Pancreas (tissue), 10 donors: Measurements from ENCODE around the gene HNRNPH1. TPM values are rescaled to one million over a fixed set of nuclear protein-coding genes. Genes with fewer than 3 reads are reported as not detected.
"Not testable (repeated sequence)": the region's sequence is repeated elsewhere in the genome, so short reads cannot be mapped to it uniquely, and the experiment has no call there.

Source experiments
- ATAC-seq, 4 donors: fragments of 200-7000 bp; cut with Tn5 transposase; one replicate each; pipeline versions ENCODE4 v1.8.0 to v1.9.1; 2020; ENCODE audit warnings: mild to moderate bottlenecking in 4 of 4, moderate library complexity in 4 of 4
- DNase-seq, 6 donors: peaks; one replicate each; pipeline ENCODE4 v3.0.0-alpha.2; 2020
- FAIRE-seq: peaks from 2 replicates; lab custom pipeline; 2012; peaks lifted over from hg19 to GRCh38; lab: Jason Lieb, UNC
- H3K27ac ChIP-seq, 4 donors: fragments of 200-600 bp; sonication (generic); 1 replicate in 3 of 4; 2 replicates in 1 of 4; pipeline versions ENCODE4 v1.5.0 to v1.8.0; 2020
- H3K27me3 ChIP-seq, 4 donors: fragments of 200-600 bp; one replicate each; pipeline ENCODE4 v1.8.0; 2021
- H3K36me3 ChIP-seq, 3 donors: fragments of 200-600 bp; sonication (generic) in 1 of 3; one replicate each; pipeline versions ENCODE4 v1.5.0 to v1.8.0; 2020 to 2021
- H3K4me1 ChIP-seq, 3 donors: fragments of 200-600 bp; one replicate each; pipeline ENCODE4 v1.8.0; 2021
- H3K4me3 ChIP-seq, 4 donors: fragments of 200-600 bp; sonication (generic) in 2 of 4; one replicate each; pipeline versions ENCODE4 v1.5.0 to v1.8.0; 2020 to 2021
- H3K9me3 ChIP-seq, 4 donors: fragments of 200-600 bp; one replicate each; pipeline ENCODE4 v1.8.0; 2021
- WGBS, 2 donors: extraction: QIAGEN DNeasy Blood & Tissue Kit; methylation state at CpG; one replicate each; pipeline ENCODE4 v1.1.7; 2013; 5-methylcytosine and 5-hydroxymethylcytosine counted together
- intact Hi-C, 3 donors: fragments of 100-400 bp; cut with DNase I; formaldehyde crosslinking; loops; one replicate each; pipeline versions ENCODE4 v1.11.1 to v1.14.2; 2022
- polyA plus RNA-seq, 2 donors: library from polyadenylated mRNA; stranded (reverse); fragments of 200-250 nt; gene quantifications; one replicate each; pipeline ENCODE4 v1.2.3, GENCODE V29; 2013
- total RNA-seq, 6 donors: library from RNA; stranded (reverse); fragmentation: NEBNext Ultra II Directional in 4 of 6; extraction: Animal tissue kit (Norgen Biotek cat#: 25700) in 4 of 6; gene quantifications; one replicate each; pipeline versions ENCODE4 v1.2.1 to v1.2.4, GENCODE V29; 2021 to 2023
- TF ChIP-seq, protein P1 (sequence below), 4 donors: fragments of 200-600 bp; sonication (generic) in 3 of 4; IDR thresholded peaks; one replicate each; pipeline versions ENCODE4 v1.5.0 to v1.8.0; 2021; ENCODE audit warnings: antibody characterized with exemption in 4 of 4
- donor health status: healthy with polysubstance abuse.
- donor health status: DM: no; HTN: no; CAD: no; lungs with moderate emphysema.
- donor health status: DM: no; HTN: no; CAD: no.
- donor health status: control.
- donor health status: control.
- donor health status: Bipolar disorder and iron deficiency.
- donor health status: DM: yes; HTN: yes; CAD: no.
- donor health status: DM: no; HTN: no; CAD: no.
- donor health status: DM: no; HTN: no; CAD: no.
- donor health status: DM: yes; HTN: yes; CAD: no.

HNRNPH1 gene, protein sequence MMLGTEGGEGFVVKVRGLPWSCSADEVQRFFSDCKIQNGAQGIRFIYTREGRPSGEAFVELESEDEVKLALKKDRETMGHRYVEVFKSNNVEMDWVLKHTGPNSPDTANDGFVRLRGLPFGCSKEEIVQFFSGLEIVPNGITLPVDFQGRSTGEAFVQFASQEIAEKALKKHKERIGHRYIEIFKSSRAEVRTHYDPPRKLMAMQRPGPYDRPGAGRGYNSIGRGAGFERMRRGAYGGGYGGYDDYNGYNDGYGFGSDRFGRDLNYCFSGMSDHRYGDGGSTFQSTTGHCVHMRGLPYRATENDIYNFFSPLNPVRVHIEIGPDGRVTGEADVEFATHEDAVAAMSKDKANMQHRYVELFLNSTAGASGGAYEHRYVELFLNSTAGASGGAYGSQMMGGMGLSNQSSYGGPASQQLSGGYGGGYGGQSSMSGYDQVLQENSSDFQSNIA
- total RNA-seq (100 to 1,000 TPM; 210 to 384 (median 269) TPM), polyA plus RNA-seq (100 to 1,000 TPM; 341 to 395 TPM)

DNA sequence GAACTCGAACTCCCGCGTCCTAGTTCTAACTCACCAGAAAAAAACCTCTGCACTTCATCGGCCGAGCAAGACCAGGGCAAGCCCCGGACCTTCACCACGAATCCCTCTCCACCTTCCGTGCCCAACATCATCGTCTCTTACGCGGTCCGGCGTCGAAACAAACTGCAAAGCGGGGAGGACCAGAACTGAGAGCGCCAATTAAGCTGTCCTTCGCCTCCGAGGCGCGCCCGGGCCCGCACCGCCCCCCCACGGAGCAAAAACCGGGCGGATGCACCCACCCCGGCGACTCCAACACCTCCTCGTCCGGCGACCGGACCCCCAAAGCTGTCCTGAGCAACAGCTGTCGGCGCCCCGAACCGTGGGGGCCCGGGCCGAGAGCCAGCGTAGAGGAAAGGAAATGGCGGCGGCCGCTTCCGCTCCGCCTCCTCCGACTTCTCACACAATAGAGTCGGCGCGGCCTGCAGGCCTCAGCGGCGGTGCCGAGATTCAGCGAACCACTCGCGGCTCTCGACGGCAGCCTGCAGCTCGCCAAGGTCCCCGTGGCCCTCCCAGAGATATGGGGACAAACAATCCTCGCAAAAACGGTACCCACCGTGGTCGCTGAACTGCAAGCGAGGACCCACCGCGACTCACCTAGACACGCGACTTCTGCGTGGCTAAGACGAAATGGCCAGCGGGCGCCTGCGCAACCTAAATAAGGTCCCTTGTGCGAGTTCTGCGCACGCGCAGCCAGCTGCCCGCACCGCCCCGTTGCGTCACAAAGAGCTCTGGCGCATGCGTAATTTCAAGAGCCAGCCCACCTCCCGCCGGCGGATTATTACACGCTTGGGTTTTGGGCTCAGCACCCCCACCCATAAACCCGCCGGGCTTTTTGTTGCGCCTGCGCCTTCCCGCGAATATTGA is at the start of gene HNRNPH1:
Gene HNRNPH1, minus strand, starts transcription at position 669 of the 903 bp plus-strand sequence. Its CDS starts 538 bp downstream, at position 131.
- ATAC-seq (peak; percentile 85 to 91 (median 86)), DNase-seq (peak; percentile 98 to 100 (median 99)), FAIRE-seq (peak; percentile 26)
- peak within 1 kb of the TSS; percentile 88 to 100 (median 98) for H3K4me3 ChIP-seq
- peaks cover 24 to 36% (median 30%) of the 10 kb centered on the region in 3 donors for H3K4me1 ChIP-seq
- no peaks in the 10 kb centered on the region for H3K9me3 ChIP-seq
- peak within 1 kb of the TSS; percentile 99 to 100 (median 100) for H3K27ac ChIP-seq
- TF ChIP-seq, protein P1, sequence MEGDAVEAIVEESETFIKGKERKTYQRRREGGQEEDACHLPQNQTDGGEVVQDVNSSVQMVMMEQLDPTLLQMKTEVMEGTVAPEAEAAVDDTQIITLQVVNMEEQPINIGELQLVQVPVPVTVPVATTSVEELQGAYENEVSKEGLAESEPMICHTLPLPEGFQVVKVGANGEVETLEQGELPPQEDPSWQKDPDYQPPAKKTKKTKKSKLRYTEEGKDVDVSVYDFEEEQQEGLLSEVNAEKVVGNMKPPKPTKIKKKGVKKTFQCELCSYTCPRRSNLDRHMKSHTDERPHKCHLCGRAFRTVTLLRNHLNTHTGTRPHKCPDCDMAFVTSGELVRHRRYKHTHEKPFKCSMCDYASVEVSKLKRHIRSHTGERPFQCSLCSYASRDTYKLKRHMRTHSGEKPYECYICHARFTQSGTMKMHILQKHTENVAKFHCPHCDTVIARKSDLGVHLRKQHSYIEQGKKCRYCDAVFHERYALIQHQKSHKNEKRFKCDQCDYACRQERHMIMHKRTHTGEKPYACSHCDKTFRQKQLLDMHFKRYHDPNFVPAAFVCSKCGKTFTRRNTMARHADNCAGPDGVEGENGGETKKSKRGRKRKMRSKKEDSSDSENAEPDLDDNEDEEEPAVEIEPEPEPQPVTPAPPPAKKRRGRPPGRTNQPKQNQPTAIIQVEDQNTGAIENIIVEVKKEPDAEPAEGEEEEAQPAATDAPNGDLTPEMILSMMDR (IDR thresholded peaks at IDR 0.05) = no peak
- intact Hi-C loops = no loop called here
- WGBS, 2 donors = 0% methylated on average over 83 to 92 of the region's 92 CpGs
- peaks cover 0 to 30% (median 6%) of the 10 kb centered on the region in 3 donors for H3K36me3 ChIP-seq
- no peaks in the 10 kb centered on the region for H3K27me3 ChIP-seq

DNA sequence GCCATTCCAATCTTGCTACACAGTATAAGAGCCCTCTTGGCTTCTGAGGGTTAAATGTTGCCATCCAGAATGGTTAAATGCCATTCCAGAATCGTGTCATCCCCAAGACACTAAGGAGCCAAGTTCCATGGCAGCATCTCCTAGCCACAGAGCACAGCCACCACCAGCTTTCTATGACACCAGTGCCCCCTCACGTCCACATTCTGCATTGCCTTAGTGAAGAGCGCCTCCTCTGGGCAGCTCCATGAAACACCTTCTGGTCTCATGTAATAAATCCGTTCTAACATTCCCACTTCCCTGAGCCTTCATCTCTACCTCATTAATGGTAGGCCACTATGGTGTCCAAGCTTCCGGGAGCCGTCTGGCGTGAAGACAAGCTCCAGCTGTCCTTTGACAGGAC is 44.9 kb upstream of the HNRNPH1 start:
- DNase-seq = peak in 2 of 6 donors; percentile 51 to 57
- 39 to 62% methylated on average over 7 of the region's 7 CpGs for WGBS, 2 donors
- FAIRE-seq = no peak
- TF ChIP-seq, protein P1 (IDR thresholded peaks at IDR 0.05) = peak in 3 of 4 donors; percentile 15 to 30 (median 28)
- Histone ChIP-seq H3K27ac (no peak overlapping the region), H3K4me3 (no peak overlapping the region), H3K36me3 (no peaks in the 10 kb centered on the region), H3K9me3 (no peaks in the 10 kb centered on the region), H3K4me1 (no peaks in the 10 kb centered on the region), H3K27me3 (no peaks in the 10 kb centered on the region)
- intact Hi-C loops = loop anchor here in 1 of 3 donors (10.0 kb wide), 1 partner anchor 126 kb away; the partner anchor contains the start of gene LTC4S
- ATAC-seq = peak in 3 of 4 donors; percentile 70 to 90 (median 77)

DNA sequence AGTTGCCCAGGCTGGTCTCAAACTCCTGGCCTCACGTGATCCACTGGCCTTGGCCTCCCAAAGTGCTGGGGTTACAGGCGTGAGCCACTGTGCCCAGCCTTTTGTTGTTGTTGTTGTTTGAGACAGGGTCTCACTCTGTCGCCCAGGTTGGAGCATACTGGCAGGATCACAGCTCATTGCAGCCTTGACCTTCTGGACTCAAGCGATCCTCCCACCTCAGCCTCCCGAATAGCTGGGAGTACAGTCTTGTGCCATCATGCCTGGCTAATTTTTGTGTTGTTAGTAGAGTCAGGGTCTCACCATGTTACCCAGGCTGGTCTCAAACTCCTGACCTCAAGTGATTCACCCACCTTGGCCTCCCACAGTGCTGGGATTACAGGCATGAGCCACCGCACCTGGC is 38.2 kb upstream of the HNRNPH1 start:
- not testable (repeated sequence) for H3K27ac ChIP-seq, FAIRE-seq, H3K4me1 ChIP-seq, ATAC-seq, H3K27me3 ChIP-seq, H3K4me3 ChIP-seq, DNase-seq, H3K9me3 ChIP-seq, H3K36me3 ChIP-seq
- intact Hi-C loops = loop anchor here in 1 of 3 donors (10.0 kb wide), 1 partner anchor 133 kb away; the partner anchor contains the start of gene LTC4S
- WGBS, 2 donors = 85 to 90% methylated on average over 6 of the region's 6 CpGs

DNA sequence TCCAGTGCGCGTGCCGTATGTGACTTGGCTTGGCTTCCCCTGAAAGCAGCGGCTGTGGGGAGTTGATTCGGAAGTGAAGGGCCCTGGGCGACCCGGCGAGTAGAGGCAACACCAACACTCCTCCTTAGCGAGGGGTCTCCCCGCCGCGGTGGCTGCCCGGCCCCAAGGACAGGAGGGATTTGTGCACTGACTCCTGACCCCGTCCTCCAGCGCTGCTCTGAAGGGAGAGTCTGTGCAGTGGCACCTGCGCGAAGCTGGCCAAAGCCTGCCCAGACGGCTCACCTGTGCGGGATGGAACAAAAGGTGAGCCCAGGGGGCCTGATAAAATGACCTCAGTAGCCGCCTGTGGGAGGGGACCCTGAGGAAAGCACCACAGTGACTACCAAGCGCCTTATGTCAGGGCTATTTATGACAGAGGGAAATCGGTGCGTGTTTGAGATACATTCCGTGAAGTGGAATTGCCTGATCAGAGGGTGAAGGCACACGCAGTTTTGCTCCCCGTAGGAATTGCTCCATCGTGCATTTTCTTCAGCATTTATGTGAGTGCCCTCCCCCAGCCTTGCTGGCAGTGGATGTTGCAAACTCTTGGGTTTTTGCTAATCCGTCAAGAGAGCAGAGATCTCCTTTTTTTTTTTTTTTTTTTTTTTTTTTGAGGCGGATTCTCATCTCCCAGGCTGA is 34.8 kb upstream of the HNRNPH1 start:
- ATAC-seq = peak; percentile 47 to 72 (median 66)
- intact Hi-C loops, H3K9me3 ChIP-seq, DNase-seq, H3K4me1 ChIP-seq, H3K36me3 ChIP-seq, H3K27ac ChIP-seq, H3K27me3 ChIP-seq, FAIRE-seq: not testable (repeated sequence)
- H3K4me3 ChIP-seq = peak overlapping the region; percentile 20 to 55 (median 34)
- WGBS, 2 donors = 3 to 4% methylated on average over 10 of the region's 29 CpGs

DNA sequence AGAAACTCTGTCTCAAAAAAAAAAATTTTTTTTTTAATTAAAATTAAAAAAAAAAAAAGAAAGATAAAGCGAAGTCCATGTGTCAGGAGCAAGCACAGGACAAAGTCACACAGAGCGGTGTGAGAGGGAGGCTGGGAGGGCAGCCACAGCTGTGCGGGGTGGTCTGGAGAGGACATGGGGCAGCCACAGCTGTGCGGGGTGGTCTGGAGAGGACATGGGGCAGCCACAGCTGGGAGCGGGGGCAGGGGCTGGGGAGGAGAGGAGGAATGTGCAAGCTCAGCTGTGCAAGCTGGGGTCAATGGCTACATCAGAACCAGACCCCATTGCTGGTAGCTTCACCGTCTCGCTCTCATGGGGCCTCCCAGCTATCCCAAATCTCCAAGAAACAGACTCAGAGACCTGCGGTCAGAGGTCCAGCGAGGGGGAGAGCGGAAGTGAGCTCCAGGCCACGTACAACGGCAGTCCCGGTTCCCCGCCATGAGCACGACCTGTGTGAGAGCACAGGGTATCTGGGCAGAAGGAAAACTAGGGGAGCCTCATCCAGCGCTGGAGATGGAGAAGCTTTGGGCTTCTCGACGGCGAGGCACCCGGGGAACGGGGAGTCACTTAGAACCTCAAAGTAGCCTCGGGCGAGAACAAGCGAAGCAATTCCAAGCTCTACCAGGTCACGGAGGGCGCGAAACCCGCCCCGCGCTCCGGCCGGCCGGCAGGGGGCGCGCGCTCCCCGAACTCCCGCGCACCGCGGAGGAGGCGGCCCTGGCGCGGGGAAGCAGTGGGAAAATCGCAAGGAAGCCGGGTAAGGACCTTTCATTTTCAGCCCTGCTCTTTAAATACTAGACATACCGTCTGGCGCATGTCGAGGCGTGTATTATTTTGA is 34.1 kb upstream of the HNRNPH1 start:
- WGBS, 2 donors = 20 to 78% methylated on average over 2 to 12 of the region's 50 CpGs
- H3K27ac ChIP-seq = not testable (repeated sequence)

DNA sequence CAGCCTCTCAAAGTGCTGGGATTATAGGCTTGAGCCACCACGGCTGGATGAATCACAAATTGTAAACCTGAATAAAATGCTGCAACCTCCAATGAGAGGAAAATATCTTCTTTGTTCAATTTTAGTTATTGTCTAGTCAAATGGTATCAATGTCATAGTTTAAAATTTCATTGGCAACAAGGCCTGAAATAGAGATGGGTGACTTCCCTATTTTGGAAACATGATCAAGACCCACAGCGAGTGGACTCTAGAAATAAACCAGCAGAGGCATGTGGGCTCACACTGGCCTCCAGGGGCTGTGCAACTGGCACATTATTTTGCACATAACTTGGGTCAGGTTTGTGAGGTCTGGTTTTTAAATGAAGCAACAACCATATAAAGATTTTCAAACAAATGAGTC is 29.7 kb upstream of the HNRNPH1 start:
- H3K4me1 ChIP-seq, H3K27ac ChIP-seq, H3K9me3 ChIP-seq, H3K27me3 ChIP-seq, H3K4me3 ChIP-seq, FAIRE-seq, intact Hi-C loops, DNase-seq, H3K36me3 ChIP-seq, ATAC-seq: not testable (repeated sequence)
- 63 to 89% methylated on average over 2 of the region's 2 CpGs for WGBS, 2 donors

More for the DNA sequence above, 34.1 kb upstream of the HNRNPH1 start:
- H3K4me1 ChIP-seq, H3K27me3 ChIP-seq, H3K9me3 ChIP-seq, H3K36me3 ChIP-seq, FAIRE-seq, H3K4me3 ChIP-seq, intact Hi-C loops: not testable (repeated sequence)
- ATAC-seq (peak; percentile 96 to 98 (median 97)), DNase-seq (peak in 1 of 6 donors; percentile 28)

DNA sequence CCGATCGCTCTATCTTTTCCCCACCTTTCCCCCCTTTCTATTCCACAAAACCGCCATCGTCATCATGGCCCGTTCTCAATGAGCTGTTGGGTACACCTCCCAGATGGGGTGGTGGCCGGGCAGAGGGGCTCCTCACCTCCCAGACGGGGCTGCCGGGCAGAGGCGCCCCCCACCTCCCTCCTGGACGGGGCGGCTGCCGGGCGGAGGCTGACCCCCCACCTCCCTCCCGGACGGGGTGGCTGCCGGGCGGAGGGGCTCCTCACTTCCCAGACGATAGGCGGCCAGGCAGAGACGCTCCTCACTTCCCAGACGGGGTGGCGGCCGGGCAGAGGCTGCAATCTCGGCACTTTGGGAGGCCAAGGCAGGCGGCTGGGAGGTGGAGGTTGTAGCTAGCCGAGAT is 26.8 kb upstream of the HNRNPH1 start:
- intact Hi-C loops, FAIRE-seq, H3K36me3 ChIP-seq, H3K27me3 ChIP-seq, ATAC-seq, DNase-seq, H3K4me1 ChIP-seq, H3K4me3 ChIP-seq, H3K27ac ChIP-seq, H3K9me3 ChIP-seq: not testable (repeated sequence)
- 93 to 95% methylated on average over 11 to 24 of the region's 26 CpGs for WGBS, 2 donors

DNA sequence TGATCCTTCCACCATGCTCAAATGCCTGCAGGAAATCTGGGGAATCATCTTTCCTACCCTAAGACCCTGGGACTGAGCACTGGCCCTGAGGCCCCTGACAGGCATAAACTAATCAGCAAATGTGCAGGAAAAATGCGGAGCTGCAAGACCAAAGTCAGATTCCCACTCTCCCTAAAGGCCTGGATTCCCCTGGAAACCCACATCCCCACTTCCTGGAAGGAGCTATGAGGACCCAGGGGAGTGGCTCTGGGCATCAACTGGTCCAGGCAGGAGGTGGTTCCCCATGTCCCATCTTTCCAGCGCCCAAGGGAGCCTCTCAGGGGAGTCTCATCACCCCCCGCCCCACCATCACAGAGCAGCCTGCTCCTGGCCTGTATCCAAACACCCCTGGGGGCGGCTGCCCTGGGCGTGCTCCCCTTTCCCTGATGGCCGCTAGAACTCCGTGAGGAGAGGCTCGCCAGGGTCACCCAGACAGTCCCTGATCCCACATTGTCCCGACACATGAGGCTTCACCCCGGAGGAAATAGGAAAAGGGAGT is 25.8 kb upstream of the HNRNPH1 start:
- H3K4me1 ChIP-seq, H3K27ac ChIP-seq, H3K36me3 ChIP-seq, H3K27me3 ChIP-seq, FAIRE-seq, intact Hi-C loops, H3K4me3 ChIP-seq, H3K9me3 ChIP-seq: not testable (repeated sequence)
- ATAC-seq (peak in 1 of 4 donors; percentile 11), DNase-seq (peak in 1 of 6 donors; percentile 34)
- 57 to 74% methylated on average over 6 to 10 of the region's 10 CpGs for WGBS, 2 donors
